ENCODE measurements around the gene OAT.

The OAT gene

GRCh38 chr10:124383496-124383895 is 35.2 kb downstream of the OAT start:
- Histone ChIP-seq H2AFZ (ENCODE audit: low read depth, low read length) (no peak overlapping the region), H3K4me1 (ENCODE audit: insufficient read depth, low read length) (peaks cover under 1% of the 10 kb centered on the region; the same call in 1 of the 2 replicates), H3K9ac (ENCODE audit: low read depth, low read length) (no peak overlapping the region), H3K27ac (ENCODE audit: low read length) (no peak overlapping the region), H3K4me2 (ENCODE audit: insufficient read depth, low read length) (no peak overlapping the region), H3K36me3 (ENCODE audit: insufficient read depth, low read length) (no peaks in the 10 kb centered on the region), H3K79me2 (ENCODE audit: insufficient read depth, low read length) (no peaks in the 10 kb centered on the region), H3K4me3 (ENCODE audit: low read depth in 1 of 2, low read length in 2 of 2) (no peak overlapping the region), H3K27me3 (ENCODE audit: insufficient read depth, low read length, poor library complexity) (peaks cover 6% of the 10 kb centered on the region), H3K9me3 (ENCODE audit: insufficient read depth, low read length, severe bottlenecking) (no peaks in the 10 kb centered on the region), H4K20me1 (ENCODE audit: insufficient read depth, low read length) (no peaks in the 10 kb centered on the region)
- TF ChIP-seq EZH2 (IDR thresholded peaks at IDR 0.05; ENCODE audit: borderline replicate concordance, low read depth, low read length, severe bottlenecking): no peak
- TF ChIP-seq, protein P1, sequence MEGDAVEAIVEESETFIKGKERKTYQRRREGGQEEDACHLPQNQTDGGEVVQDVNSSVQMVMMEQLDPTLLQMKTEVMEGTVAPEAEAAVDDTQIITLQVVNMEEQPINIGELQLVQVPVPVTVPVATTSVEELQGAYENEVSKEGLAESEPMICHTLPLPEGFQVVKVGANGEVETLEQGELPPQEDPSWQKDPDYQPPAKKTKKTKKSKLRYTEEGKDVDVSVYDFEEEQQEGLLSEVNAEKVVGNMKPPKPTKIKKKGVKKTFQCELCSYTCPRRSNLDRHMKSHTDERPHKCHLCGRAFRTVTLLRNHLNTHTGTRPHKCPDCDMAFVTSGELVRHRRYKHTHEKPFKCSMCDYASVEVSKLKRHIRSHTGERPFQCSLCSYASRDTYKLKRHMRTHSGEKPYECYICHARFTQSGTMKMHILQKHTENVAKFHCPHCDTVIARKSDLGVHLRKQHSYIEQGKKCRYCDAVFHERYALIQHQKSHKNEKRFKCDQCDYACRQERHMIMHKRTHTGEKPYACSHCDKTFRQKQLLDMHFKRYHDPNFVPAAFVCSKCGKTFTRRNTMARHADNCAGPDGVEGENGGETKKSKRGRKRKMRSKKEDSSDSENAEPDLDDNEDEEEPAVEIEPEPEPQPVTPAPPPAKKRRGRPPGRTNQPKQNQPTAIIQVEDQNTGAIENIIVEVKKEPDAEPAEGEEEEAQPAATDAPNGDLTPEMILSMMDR (IDR thresholded peaks at IDR 0.05; ENCODE audit: borderline replicate concordance, extremely low read depth, low read length, poor library complexity, severe bottlenecking): no peak
- no peak for ATAC-seq (ENCODE audit: insufficient read depth, low read depth)
- no peak for DNase-seq

DNA sequence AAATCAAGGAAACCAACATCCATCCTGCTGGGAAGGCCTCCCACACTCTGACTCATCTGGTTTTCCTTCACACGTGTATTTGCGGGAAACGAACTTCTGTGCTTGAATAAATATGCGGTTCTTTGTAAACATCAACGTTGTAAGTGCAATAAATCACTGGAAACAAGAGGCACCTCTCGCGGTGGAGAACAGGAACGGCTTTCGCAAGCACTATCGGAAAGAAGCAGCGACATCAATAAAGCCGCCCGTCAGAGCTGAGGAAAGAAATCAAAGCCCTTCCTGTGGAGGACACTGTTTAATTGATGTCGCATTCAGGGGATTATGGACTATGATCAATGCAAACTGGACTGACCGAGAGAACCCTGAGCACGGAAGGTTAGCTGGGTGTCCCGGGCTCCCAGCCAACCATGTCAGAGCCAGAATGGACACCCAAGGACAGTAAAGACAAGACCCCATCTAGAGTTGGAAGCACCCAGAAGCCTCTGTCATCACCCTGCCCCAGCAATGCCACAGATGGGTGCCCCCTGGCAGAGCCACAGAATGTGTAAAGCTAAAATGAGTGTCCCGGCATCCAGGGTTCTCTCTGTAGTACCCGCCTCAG is 37.6 kb downstream of the OAT start:
- H3K27me3 ChIP-seq (ENCODE audit: insufficient read depth, low read length, poor library complexity): peaks cover 6% of the 10 kb centered on the region

DNA sequence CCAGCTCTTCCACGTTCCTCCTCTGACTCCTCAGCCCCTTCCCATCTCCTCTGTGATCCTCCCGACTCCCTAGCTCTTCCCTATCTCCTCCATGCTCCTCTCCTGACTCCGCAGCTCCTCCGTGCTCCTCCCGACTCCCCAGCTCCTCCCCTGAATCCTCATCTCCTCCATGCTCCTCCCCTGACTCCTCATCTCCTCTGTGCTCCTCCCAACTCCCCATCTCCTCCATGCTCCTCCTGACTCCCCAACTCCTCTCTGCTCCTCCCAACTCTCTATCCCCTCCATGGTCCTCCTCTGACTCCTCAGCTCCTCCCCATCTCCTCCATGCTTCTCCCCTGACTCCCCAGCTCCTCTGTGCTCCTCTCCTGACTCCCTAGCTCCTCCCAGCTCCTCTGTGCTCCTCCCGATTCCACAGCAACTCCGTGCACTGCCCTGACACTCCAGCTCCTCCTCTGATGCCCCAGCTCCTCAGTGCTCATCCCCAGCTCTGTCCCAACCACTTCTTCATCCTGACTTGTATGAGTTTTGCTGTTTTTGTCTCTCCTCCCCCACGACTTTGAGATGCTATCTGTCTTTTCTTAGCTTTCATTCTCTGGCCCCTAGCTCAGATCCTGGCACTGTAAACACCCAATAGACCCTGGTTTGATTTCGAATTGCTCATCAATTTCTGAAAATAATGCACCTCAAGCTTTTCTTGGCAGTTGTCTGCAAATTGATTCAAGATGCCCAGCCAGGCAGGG is 38.3 kb downstream of the OAT start:
- H3K4me2 ChIP-seq (ENCODE audit: insufficient read depth, low read length): no peak overlapping the region
- ATAC-seq (ENCODE audit: insufficient read depth, low read depth): no peak

More for the DNA sequence above, 37.6 kb downstream of the OAT start:
- no peaks in the 10 kb centered on the region for H3K79me2 ChIP-seq (ENCODE audit: insufficient read depth, low read length)
- ATAC-seq (ENCODE audit: insufficient read depth, low read depth) (no peak), DNase-seq (no peak)
- no peaks in the 10 kb centered on the region for H3K4me1 ChIP-seq (ENCODE audit: insufficient read depth, low read length)
- no peak overlapping the region for H2AFZ ChIP-seq (ENCODE audit: low read depth, low read length)
- H3K27ac ChIP-seq (ENCODE audit: low read length): no peak overlapping the region
- no peak overlapping the region for H3K4me2 ChIP-seq (ENCODE audit: insufficient read depth, low read length)
- no peak overlapping the region for H3K9ac ChIP-seq (ENCODE audit: low read depth, low read length)
- no peaks in the 10 kb centered on the region for H4K20me1 ChIP-seq (ENCODE audit: insufficient read depth, low read length)
- H3K4me3 ChIP-seq (ENCODE audit: low read depth in 1 of 2, low read length in 2 of 2): no peak overlapping the region
- no peaks in the 10 kb centered on the region for H3K9me3 ChIP-seq (ENCODE audit: insufficient read depth, low read length, severe bottlenecking)
- H3K36me3 ChIP-seq (ENCODE audit: insufficient read depth, low read length): no peaks in the 10 kb centered on the region
- no peak for TF ChIP-seq EZH2 (IDR thresholded peaks at IDR 0.05; ENCODE audit: borderline replicate concordance, low read depth, low read length, severe bottlenecking)
- TF ChIP-seq, protein P1 (IDR thresholded peaks at IDR 0.05; ENCODE audit: borderline replicate concordance, extremely low read depth, low read length, poor library complexity, severe bottlenecking): no peak

More for the DNA sequence above, 38.3 kb downstream of the OAT start:
- Histone ChIP-seq H3K4me3 (ENCODE audit: low read depth in 1 of 2, low read length in 2 of 2) (no peak overlapping the region), H3K79me2 (ENCODE audit: insufficient read depth, low read length) (no peaks in the 10 kb centered on the region), H3K27ac (ENCODE audit: low read length) (no peak overlapping the region), H3K36me3 (ENCODE audit: insufficient read depth, low read length) (no peaks in the 10 kb centered on the region), H3K9ac (ENCODE audit: low read depth, low read length) (no peak overlapping the region), H3K9me3 (ENCODE audit: insufficient read depth, low read length, severe bottlenecking) (no peaks in the 10 kb centered on the region), H3K27me3 (ENCODE audit: insufficient read depth, low read length, poor library complexity) (peaks cover 6% of the 10 kb centered on the region), H4K20me1 (ENCODE audit: insufficient read depth, low read length) (no peaks in the 10 kb centered on the region), H3K4me1 (ENCODE audit: insufficient read depth, low read length) (no peaks in the 10 kb centered on the region), H2AFZ (ENCODE audit: low read depth, low read length) (no peak overlapping the region)
- TF ChIP-seq EZH2 (IDR thresholded peaks at IDR 0.05; ENCODE audit: borderline replicate concordance, low read depth, low read length, severe bottlenecking): no peak
- TF ChIP-seq, protein P1 (IDR thresholded peaks at IDR 0.05; ENCODE audit: borderline replicate concordance, extremely low read depth, low read length, poor library complexity, severe bottlenecking): no peak
- no peak for DNase-seq
